CD4-positive, alpha-beta T cell treated with Interleukin-4 for 1 hour (primary cell): ENCODE results near the gene MICAL2.

Source experiments
- DNase-seq, 2 donors: peaks; one replicate each; pipeline ENCODE4 v3.0.0-alpha.2; 2020 to 2022

MICAL2 gene

GRCh38 chr11:12192794-12193514 is 82.6 kb downstream of the MICAL2 start:
- DNase-seq, result peak in 1 of 2 donors; percentile 45

DNA sequence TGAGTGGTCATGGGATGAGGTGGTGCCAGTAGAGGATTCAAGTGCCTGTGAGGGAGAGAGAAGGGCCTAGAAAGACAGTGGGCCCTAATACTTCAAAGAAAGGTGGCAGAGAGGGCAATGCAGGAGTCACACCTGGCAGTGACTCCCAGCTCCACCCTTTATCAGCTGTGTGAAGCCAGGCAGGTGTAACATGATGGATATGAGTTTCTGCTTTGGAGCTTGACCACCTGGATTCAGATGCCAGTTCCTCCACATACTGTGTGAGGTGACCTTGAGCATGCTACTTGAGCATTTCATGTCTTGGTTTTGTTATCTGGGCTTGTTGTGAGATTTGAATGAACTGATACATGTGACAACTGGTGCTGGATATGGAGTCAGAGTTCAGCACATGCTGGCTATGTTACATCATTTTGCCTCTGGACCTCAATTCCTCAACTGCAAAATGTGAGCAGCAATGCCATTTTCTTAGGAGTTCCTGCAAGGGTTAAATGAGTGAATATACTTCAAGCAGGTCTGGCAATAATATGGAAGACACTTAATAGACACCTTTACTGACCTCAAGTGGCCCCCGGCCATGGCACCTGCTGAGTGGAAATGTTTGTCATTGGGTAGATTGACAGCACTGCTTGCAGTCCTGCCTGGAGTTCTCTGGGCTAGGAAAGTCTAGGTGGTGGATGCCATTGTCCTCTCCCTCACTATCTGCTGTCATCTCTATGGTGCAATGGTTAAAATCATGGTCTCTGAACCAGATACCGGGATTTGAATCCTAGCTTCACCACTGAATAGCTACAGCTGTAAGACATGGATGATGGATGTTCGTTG is 83.3 kb downstream of the MICAL2 start:
- DNase-seq, result no peak

- peak; percentile 54 to 63 for DNase-seq
Observed at GRCh38 chr11:12195768-12196167, 85.4 kb downstream of the MICAL2 start.

DNA sequence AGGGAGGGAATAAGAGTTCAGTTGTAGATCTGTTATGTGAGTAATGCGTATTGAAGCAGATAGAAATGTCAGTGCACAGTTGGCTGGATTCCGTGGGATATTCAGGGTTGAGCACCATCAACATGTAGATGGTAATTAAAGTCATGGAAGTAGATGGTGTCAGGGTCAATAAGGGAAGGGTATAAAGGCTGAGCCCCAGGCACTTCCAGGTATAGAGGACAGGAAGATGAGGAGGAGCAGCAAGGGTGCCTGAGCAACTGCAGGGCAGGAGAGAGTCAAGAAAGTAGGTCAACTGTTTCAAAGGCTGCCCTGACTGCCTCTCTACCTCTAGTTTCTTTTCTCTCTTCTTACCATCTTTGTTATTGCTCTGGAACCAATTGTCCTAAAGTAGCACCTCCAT is 85.9 kb downstream of the MICAL2 start:
- DNase-seq, result peak in 1 of 2 donors; percentile 41

DNA sequence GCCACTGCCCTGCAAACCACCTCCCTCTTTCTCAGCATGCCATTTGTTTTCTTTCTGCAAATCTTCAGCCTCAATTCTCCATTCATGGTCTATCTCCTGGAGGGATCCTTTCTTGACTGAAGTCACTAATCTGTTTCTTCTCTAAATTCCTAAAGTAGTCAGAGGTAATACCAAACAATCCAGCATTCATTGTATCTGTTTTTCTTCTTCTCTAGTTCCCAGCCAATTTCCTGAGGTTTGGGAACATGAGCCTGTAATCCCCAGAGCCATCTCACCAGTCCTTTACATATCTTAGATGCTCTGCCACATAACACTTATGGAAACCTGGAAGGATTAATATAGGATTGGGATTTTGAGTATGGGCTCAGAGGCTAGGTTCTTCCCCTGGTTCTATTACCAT is 86.5 kb downstream of the MICAL2 start:
- DNase-seq, result no peak

- DNase-seq, result no peak
Observed at GRCh38 chr11:12198251-12199222, 88.1 kb downstream of the MICAL2 start.

DNA sequence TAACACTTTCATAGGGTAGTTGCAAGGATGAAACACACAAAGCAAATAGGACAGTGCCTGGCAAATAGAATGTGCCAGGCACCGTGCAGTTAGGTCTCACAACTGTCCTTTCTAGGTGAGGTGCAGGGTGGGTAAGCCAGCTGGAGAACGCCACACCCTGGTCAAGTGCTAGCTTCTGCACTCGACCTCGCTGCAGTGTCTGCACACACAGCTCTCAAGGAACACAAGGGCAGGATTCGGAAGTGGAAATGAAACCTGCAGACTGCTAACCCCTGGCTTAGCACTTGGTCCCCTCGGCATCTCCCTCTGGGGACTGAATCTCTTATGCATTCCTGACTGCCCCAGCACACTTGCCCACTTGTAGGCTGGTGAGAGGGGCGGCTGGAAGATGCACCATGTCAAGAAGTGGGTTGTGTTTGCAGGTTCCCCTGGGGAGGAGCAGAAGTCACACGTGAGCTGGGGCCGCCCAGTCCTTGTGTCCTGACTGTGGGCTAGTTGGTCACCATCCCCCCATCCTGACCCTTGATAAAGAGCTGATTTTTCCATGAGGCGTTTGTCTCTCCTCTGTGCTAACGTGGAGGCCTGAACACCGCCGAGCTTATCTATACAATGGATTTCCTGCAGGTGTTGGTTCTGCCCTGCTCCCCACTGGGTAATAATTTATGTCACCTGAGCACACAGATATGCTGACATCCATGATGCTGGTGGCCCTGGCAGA is 89.0 kb downstream of the MICAL2 start:
- DNase-seq, result no peak

DNA sequence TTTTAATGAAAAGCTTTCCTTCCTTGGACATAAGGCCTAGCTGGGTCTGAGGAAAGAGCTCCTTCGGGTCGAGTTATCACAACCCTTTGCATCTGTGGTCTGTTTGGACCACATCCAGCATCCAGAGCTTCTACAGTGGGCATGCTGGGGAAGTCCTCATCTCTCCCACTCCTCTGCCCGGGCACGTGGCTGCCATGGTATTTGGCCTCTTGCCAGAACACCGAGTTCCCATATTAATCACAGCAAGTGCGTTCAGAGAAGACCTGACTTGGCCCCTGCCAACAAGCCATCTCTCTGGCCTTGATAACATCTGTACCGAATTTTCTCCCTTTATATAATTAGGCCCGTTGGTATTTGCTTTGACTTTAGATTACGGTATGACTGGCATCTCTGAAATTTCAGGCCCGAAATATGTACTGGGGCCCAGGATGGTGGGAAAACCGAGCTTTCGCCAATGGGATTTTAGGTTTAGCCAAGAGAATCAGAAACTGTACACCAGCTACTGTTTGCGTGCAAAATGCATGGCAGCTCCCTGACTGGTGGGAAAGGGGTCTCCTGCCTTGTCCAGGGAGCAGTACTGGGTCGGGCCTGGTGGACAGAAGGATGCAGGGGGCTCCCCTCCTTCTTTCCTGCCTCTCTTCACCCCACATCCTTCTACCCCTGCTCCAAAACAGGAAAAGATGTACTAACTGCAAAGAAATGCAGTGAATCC is 90.0 kb downstream of the MICAL2 start:
- no peak for DNase-seq

DNA sequence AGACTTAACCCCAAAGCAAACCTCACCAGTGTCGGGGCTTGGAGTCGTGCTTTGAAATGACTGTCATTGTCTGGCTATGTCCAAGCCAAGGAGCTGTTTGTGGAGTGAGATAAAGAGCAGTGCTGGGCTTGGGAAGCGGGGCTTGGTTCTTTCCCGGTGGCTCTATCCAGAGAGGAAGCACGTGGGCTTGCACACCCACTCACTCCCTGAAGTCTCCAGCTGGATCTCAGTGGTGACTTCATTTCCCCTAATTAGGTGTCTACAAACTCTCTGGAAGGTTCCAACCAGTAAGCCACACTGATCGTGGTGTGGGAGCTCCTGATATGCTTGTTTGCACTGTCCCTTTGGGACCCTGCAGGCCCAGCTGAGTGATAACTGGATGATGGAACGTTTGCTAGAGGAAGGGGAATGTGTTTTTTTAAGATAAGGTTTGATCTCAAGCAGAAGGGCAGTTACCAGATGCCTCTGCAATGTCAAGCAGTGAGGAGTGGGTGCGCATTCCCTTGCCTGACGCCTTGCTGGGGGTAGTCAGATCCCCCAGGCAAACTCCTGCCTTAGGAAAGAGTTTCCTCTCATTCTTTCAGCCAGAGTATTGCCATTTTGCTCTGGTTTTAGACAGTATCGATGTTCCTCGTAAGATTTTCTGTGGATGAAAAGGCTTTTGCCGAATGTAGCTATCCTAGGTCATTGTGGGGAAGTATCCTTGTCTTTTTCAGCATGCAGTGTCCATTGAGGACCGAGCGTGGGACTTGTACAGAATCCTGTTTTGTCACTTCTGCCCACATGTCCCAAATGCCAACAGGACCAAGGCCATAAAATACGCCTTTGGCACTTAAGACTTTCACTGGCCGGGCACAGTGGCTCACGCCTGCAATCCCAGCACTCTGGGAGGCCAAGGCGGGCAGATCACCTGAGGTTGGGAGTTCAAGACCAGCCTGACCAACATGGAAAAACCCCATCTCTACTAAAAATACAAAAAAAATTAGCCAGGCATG is 90.9 kb downstream of the MICAL2 start:
- no peak for DNase-seq

DNA sequence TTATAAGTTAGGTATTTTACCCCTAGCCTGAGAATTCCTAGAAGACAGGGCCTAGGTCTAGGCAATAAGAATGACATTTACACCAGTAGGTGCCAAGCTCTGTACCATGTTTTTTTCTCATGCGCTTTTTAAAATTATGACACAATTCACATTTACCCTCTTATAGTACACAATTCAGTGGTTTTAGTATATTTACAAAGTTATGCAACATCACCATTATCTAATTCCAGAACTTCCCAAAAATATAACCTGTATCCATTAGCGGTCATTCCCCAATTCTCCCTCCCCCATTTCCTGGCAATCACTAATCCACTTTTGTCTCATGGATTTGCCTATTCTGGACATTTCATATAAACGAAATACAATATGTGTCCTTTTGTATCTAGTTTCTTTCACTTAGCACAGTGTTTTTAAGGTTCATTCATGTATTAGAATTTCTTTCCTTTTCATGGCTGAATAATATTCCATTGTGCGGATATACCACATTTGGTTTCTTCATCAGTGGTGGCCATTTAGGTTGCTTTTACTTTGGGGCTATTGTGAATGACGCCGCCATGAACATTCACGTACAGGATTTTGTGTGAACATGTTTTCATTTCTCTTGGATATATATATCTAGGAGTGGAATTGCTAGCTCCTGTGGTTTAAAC is 92.4 kb downstream of the MICAL2 start:
- DNase-seq, result no peak

DNA sequence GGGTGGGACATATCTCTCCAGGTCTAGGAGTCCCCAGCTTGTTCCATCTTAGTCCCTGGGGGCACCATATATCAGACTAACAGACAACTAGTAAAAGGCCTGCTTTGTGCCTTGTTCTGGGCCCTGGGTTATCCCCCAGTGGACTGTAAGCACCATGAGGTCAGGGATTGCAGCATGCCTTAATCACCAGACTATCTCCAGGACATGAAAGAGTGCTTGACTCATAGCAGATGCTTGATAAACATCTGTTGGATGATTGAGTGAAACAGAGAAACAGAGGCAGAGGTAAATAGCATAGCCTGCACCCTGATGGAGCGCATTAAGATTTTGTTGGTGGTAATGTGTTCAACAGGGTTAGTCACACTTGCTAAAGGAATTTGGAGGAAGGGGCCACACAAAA is 94.1 kb downstream of the MICAL2 start:
- no peak for DNase-seq

DNA sequence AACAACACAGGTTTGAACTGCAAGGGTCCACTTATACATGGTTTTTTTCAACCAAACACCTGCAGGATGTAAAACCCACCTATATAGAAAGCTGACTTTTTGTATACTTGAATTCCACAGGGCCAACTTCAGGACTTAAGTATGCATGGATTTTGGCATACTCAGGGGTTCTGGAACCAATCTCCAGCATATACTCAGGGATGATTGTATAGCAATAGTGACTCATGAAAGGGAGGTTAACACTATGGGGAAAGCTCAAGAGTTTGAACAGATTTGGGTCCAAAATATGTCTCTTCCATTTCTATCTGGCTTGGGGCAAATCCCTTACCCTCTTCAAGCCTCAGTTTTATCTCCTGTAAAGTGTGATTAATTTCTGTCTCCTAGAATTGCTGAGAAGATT is 94.9 kb downstream of the MICAL2 start:
- DNase-seq, result no peak

DNA sequence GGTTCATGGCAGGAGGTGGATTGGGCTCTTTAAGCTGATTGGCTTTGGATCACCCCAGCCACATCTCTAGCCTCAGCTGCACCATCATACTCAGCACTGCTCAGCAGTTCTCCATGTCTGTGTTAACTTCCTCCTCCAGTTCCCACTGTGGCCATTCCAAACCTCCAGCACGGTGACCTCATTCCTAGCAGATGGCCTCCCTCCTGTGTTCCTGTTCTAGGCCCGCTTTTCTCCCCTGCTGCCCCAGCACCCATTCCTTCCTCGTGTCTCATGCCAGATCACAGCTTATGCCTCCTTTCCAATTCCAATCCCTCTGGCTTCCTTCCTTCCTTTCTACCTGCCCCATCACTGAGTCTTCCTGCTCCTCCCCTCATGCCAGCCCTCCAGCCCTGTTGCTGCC is 96.1 kb downstream of the MICAL2 start:
- DNase-seq, result no peak

GRCh38 chr11:12207384-12208150 is 97.2 kb downstream of the MICAL2 start:
- no peak for DNase-seq

- DNase-seq, result no peak
Observed at GRCh38 chr11:12209096-12209495, 98.7 kb downstream of the MICAL2 start.

DNA sequence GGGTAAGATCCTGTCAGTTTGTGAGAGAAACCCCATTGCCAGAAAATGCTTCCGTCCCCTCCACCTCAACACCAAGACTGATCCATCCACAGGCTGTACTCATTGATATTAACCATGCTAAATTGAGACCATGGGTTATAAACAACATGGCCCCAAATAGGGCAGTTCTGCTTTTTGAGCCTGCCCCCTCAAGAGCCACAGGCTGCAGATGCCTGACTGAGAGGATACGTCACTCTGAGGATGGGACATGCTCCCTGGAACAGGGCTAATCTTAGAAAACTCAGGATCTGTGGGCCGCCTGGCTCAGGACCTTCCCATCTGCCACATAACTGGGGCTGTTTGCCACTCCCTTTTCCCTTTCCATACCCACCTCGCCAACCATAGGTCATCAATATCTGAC is 99.8 kb downstream of the MICAL2 start:
- no peak for DNase-seq

DNA sequence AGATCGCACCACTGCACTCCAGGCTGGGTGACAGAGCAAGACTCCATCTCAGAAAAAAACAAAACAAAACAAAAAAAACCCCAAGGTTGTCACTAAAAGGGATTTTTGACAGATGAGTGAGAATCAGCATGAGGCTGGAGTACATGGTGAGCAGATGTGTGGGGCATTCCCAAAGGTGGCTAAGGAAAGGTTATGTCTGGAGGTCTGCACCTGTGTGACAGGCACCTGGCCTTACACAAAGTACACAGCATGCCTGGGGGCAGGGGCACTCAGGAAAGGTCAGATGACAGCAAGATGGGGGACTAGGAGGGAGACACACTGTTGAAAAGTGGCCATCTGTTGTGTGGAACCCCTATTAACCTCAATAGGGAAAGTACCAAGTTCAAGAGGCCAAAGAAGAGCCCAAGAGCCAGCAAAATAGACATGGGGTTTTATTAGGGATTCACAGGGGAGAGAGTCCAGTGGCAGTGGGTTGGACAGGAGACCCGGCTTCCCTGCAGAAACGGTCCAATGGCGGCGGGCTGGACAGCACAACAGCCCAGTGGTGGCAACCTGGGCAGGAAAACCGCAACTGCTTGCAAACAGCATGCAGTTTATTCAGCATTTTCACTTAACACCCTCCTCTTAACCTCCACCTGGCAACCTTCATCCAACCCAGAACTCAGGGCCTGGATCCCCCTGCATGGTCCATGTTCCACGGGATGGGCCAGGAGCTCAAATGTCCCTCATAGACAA is 101.1 kb downstream of the MICAL2 start:
- no peak for DNase-seq

DNA sequence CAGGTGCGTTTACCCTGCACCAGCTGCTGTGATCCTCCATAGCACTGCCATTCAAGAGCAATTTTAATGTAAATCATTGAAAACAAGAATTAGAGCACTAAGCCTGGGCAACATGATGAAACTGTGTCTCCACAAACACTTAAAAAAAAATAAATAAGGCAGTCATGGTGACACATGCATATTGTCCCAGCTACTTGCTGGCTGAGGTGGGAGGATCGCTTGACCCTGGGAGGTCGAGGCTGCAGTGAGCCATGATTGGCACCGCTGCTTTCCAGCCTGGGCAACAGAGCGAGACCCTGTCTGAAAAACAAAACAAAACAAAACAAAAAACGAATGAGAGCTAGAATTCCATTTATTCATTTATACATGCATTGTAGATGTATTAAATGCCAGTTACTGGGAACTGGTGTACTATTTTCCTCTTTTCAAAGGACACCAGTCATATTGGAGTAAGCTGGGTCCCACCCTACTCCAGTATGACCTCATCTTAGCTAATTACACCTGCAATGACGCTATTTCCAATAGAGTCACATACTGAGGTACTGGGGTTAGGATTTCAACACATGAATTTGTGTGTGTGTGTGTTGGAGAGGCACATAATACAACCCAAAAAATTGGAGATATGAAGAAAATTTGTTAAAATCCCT is 101.9 kb downstream of the MICAL2 start:
- no peak for DNase-seq
